ENCODE data around the gene CFD.
"Not testable (repeated sequence)": the region's sequence is repeated elsewhere in the genome, so short reads cannot be mapped to it uniquely, and the experiment has no call there.

CFD gene

DNA sequence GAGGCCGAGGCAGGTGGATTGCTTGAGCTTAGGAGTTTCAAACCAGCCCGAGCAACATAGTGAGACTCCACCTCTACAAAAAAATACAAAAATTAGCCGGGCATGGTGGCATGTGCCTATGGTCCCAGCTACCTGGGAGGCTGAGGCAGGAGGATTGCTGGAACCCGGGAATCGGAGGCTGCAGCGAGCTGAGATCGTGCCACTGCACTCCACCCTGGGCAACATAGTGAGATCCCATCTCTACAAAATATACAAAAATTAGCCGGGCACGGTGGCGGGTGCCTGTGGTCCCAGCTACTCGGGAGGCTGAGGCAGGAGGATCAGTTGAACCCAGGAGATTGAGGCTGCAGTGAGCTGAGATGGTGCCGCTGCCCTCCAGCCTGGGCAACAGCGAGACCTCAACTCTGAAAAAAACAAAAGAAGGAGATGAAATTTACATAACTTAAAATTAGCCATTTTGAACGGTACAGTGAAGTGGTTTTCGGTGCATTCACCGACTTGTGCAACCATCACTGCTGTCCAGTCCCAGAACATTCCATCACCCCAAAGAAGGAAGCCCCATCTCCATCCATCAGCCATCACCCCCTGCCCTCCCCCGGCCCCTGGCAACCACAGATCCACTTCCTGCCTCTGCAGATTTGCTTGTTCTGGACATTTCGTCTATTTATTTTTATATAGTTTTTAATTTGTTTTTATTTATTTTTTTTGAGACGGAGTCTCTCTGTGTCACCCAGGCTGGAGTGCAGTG lies 33.4 kb upstream of the CFD start:
- DNase-seq (ENCODE audit: low read depth): no peak

DNA sequence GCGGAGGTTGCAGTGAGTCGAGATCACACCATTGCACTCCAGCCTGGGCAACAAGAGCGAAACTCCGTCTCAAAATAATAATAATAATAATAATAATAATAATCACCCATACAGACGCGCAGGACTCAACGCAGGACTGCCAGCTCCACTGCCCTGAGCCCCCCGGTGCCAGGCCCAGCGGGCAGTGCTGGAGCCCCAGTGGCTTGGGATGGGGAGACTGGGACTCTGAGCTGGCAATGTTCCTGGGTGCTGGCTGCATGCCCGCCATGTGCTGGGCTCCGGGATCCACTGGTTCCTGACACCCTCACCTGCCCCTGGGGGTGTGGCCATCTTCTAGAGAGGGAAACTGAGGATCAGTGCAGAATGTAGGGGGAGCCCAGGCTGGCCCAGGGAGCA lies 32.2 kb upstream of the CFD start:
- no peak for DNase-seq (ENCODE audit: low read depth)

DNA sequence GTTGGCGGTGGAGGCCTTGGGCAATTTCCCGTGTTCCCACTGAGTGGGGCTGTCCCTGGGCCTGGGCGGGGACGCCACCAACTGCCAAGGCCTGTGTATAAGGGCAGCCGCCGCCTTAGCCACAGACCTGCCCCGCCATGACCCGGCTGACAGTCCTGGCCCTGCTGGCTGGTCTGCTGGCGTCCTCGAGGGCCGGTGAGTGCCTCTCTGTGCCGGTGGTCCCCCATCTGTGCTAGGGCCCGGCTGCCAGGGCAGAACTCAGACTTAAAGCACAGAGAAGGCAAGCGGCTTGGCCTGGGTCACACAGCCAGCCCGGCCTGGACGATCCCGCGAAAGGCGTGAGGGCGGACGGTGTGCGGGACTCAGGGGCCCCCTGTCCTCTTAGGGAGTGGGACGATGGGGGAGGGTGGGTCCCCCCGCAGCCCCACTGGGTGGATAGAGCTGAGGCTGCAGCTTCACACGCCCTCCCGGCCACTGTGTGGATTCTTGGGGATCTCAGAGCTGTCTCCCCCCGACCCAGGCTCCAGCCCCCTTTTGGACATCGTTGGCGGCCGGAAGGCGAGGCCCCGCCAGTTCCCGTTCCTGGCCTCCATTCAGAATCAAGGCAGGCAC lies 31.6 kb upstream of the CFD start, which contains the start of gene AZU1:
Gene AZU1 (plus strand): TSS at position 128 of the 612 bp plus-strand sequence. CDS start 10 bp downstream, at position 138.
- DNase-seq (ENCODE audit: low read depth): no peak

DNA sequence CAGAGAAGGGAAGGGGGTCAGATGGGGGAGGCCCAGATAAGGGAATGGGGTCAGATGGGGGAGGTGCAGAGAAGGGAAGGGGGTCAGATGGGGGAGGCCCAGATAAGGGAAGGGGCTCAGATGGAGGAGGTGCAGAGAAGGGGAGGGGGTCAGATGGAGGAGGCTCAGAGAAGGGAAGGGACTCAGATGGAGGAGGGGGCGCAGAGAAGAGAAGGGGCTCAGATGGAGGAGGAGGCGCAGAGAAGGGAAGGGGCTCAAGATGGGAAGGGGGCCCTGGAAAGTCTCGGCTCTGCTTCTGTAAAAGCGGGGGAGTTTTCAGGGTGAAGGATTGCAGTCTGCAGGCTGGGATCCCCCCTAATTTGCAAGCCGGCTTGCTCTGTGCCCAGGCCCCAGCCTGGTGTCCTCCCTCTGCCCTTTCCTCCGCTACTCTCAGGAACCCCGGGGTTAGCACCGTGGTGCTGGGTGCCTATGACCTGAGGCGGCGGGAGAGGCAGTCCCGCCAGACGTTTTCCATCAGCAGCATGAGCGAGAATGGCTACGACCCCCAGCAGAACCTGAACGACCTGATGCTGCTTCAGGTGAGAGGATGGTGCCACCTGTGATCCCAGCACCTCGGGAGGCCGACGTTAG lies 30.2 kb upstream of the CFD start:
- DNase-seq (ENCODE audit: low read depth): no peak

DNA sequence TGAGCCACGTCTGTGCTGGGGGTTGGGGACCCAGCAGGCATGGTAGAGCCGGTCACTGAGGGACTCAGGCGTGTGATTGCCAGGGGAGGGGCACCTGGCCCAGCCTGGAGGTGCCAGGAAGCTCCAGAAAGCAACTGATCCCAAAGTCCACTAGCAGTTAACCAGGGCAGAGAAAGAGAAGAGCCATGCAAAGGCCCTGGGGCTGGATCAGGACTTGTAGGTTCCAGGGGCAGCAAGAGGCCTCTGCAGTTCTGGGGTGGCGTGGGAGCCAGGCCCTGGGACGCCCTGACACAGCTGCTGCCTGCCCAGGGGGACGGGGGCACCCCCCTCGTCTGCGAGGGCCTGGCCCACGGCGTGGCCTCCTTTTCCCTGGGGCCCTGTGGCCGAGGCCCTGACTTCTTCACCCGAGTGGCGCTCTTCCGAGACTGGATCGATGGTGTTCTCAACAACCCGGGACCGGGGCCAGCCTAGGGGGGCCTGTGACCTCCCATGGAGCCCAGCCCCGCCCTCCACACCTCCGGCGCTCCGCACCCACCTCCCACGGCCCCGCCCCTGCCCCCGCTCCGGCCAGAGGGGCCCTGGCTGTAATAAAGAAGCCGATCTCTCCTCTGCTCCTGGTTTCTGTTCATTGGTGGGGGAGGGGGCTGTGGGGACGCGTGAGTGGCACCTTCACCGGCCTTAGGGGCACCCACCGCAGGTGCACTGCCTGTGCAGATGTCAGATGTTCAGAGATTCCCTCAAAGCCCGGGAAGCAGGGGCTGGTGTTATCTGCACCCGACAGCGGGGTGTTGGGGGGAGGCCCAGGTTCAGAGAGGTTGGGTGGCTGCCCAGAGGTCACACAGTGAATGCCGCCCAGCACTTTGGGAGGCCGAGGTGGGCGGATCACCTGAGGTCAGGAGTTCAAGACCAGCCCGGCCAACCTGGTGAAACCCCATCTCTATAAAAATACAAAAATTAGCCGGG lies 27.8 kb upstream of the CFD start:
- no peak for DNase-seq (ENCODE audit: low read depth)

DNA sequence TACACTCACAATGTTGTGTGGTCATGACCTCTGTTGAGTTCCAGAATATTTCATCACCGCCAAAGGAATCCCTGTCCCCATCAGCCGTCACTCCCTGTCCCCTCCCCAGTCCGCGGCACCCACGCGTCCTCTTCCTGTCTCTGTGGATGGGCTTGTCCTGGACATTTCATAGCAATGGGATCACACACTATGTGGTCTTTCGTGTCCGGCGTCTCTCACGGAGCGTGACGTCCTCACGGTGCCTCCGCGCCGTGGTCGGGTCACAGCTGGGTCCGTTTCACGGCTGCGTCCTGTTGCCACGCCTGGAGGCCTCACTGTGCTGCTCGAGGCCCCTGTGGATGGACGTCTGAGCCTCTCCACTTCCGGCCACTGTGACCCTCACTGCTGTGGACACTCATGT lies 25.2 kb upstream of the CFD start:
- DNase-seq (ENCODE audit: low read depth): no peak

DNA sequence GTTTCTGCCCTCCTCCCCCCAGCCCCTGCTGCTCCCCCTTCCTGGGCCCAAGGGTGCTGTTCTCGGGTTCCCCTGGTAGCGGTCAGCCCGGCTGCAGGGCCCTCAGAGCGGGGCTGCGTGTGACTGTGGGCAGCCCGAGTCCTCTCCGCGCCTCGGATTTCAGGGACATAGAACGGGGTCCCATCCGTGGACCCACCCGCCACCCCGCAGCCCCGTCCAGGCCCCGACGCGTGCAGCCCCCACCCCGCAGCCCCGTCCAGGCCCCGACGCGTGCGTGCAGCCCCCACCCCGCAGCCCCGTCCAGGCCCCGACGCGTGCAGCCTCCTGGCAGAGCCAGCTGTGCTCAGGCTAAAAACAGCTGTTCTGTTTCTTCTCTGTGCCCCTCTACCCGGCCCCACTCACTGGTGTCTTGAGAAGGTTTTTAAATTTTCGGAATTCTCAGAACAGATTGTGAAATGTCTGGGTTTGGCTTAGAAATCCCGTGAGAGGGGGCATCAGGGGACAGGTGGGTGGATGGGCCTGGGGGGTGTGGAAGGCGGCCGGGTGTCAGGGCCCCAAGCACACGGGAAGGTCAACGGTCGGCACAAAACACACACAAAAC lies 24.2 kb upstream of the CFD start:
- no peak for DNase-seq (ENCODE audit: low read depth)

DNA sequence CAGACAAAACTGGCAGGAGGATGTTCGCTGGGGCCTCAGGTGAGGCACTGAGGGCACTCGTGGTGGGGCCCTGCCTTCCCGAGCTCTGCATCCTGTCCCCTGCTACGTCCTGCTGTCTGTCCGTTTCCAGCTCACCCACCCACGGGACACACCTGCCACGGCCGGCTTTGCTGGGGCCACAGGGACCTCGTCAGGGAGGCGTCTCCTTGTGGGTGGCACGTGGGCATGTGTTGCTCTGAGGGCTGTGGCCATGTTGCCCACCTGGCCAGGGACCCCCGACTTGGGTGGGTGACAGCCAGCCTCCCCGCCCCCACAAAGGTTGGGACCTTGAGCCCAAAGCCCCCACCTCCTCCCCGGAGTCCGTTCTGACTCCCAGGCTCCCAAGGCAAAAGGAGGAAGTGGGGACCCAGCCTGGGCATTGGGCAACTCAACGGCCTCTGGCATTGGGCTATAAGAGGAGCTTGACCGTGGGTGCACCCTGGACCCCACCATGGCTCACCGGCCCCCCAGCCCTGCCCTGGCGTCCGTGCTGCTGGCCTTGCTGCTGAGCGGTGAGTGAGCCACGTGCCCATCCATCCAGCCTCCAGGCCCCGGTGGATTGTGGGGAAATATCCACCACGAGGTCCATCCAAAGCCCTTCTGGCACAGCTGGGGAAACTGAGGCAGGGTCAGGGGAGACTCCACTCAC lies 18.8 kb upstream of the CFD start, which contains the start of gene PRTN3:
Gene PRTN3 (plus strand): TSS at position 481 of the 688 bp plus-strand sequence. CDS start 10 bp downstream, at position 491.
- no peak for DNase-seq (ENCODE audit: low read depth)

DNA sequence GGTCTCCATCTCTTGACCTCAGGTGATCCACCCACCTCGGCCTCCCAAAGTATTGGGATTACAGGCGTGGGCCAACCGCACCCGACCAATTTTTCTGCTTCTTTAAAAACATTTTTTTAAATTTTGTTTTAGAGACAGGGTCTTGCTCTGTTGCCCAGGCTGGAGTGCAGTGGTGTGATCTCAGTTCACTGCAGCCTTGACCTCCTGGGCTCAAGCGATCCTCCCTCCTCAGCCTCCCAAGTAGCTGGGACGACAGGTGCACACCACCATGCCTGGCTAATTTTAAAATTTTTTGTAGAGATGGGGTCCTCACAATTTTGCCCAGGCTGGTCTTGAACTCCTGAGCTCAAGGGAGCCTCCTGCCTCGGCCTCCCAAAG lies 16.7 kb upstream of the CFD start:
- not testable (repeated sequence) for DNase-seq (ENCODE audit: low read depth)

DNA sequence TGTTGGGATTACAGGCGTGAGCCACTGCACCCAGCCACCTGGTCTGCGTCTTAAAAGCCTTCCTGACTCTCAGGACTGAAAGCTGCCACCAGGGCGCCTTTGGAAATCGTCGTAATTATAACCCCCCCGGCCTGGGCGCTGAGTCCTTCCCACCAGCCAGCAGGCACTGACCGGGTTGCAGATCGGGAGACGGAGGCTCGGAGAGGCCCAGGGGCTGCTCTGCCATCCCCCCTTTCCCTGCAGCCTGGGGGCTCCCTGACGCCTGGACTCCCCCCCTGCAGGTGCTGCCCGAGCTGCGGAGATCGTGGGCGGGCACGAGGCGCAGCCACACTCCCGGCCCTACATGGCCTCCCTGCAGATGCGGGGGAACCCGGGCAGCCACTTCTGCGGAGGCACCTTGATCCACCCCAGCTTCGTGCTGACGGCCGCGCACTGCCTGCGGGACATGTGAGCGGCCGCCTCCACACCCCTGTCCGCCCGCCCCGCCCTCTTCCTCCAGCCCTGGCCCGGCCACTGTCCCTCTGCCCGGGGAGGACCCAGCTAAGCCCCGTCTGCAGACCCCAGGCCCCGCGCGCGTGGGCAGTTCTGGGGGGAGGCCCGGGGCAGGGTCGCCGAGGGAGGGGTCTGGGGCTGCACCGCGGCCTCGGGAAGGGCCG lies 16.2 kb upstream of the CFD start:
- DNase-seq (ENCODE audit: low read depth): no peak

DNA sequence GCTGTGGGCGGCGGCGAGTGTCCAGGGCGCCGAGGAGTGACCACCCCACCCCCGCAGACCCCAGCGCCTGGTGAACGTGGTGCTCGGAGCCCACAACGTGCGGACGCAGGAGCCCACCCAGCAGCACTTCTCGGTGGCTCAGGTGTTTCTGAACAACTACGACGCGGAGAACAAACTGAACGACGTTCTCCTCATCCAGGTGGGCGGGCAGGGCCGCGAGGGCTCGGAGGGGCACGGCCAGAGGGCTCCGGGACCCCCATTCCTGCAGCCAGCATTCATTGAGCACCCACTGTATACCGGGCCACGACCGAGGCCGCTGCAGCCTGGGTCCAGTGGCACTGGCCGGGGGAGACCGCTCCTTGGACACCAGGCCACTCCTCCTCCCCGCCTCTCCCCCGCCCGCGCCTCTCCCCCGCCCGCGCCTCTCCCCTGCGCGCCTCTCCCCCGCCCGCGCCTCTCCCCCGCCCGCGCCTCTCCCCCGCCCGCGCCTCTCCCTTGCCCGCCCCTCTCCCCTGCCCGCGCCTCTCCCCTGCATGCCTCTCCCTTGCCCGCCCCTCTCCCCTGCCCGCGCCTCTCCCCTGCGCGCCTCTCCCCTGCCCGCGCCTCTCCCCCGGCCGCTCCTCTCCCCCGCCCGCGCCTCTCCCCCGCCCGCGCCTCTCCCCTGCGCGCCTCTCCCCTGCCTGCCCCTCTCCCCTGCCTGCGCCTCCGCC lies 15.5 kb upstream of the CFD start:
- DNase-seq (ENCODE audit: low read depth): no peak

DNA sequence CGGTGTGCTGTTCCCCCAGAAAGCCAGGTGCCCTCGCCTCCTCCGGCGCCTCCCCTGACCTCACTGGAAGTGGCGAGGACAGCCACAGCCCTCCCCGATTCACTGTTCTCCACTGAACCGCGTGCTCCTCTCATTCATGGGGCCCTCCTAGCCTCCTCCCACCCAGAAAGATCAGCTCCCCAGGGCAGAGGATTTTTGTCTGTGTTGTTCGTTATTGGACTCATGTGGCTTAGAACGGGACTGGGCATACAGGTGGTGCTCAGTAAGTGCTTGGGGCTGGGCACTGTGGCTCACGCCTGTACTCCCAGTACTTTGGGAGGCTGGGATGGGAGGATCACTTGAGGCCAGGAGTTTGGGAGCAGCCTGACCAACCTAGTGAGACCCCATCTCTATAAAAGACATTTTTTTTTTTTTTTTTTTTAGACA lies 14.9 kb upstream of the CFD start:
- no peak for DNase-seq (ENCODE audit: low read depth)

DNA sequence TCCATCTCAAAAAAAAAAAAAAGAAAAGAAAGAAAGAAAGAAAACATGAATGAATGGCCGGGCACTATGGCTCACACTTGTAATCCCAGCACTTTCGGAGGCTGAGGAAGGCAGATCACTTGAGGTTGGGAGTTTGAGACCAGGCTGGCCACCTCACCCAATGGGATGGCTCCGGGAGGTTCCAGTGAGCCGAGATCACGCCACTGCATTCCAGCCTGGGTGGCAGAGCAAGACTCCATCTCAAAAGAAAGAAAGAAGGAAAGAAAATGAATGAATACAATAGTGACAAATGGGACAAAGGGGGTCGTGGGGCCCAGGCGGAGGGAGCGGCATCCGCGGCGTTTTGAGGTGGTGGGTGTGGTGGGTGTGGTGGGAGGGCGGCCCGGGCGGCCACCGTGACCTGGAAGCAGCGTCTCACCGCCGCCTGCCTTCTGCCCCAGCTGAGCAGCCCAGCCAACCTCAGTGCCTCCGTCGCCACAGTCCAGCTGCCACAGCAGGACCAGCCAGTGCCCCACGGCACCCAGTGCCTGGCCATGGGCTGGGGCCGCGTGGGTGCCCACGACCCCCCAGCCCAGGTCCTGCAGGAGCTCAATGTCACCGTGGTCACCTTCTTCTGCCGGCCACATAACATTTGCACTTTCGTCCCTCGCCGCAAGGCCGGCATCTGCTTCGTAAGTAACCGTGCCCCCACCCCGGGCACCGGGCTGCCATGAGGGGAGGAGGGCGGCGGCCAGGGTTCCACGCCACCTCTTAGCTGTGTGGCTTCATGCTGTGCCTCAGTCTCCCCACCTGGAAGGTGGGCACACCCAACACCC lies 13.6 kb upstream of the CFD start:
- no peak for DNase-seq (ENCODE audit: low read depth)

DNA sequence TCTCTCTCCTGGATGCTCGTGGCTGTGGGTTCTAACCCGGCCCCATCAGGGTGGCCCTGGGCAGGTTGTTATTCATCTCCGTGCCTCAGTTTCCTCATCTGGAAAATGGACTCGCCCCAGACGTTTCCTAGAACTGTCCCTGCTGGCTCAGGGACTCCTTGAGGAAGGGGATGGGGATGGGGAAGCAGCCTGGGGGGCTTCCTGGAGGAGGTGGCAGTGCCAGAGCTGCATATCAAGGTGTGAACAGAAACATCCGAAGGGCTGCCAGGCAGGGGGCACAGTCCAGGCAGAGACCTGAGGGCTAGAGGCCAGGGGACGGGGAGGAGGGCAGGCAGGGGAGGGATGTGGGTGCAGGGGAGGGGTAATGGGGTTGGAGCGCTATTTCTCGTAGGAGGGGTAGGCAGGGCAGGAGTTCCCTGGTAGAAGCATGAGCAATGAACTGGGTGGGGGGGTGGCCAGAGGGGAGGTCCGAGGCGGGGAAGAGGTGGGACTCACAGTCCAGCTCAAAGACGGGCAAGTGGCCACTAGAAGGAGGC lies 11.0 kb upstream of the CFD start:
- DNase-seq (ENCODE audit: low read depth): no peak

DNA sequence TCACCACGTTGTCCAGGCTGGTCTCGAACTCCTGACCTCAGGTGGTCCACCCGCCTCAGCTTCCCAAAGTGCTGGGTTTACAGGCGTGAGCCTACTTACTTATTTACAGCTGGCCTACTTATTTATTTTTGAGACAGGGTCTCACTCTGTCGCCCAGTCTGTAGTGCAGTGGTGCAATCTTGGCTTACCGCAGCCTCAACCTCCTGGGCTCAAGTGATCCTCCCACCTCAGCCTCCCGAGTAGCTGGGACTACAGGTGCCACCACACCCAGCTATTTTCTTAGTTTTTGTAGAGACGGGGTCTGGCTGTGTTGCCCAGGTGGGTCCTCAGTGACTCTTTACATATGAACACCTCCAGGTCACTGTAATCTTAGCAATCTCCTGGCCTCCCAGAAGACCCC lies 10.3 kb upstream of the CFD start:
- DNase-seq (ENCODE audit: low read depth): not testable (repeated sequence)

DNA sequence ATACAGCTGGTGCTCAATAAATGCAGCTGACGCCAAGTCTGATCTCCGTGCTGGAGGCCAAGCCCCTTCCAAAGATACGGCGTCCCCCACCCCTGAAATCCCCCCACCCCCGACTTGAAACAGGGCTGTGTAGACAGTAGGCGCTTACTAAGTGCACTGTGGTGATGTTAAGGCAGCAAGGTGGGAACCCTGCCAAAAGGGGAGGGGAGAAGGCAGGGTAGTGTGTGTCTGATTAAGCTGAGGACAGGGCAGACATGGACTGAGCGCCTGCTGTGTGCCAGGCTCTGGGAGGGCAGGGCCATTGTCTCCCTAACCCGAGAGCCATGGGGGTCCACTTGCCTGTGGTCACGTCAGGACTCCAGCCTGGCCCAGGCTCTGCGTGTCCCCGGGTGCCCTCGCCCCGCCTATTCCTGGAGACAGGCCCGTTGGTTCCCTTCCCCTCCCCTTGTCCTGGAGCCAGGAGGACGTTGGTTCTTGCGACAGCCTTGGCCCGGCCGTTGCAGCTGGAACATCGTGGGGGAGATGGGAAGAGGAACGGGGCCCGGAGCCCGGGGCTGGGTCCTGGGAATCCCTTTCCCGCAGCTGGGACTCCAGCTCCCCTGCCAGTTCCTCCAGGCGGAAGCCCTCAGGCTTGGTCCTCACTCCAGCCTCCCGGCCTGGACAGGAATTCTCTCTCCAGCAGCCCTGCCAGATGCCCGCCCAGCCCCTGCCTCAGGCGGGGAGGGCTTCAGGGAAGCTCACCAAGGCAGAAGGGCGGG lies 9.1 kb upstream of the CFD start:
- DNase-seq (ENCODE audit: low read depth): no peak

DNA sequence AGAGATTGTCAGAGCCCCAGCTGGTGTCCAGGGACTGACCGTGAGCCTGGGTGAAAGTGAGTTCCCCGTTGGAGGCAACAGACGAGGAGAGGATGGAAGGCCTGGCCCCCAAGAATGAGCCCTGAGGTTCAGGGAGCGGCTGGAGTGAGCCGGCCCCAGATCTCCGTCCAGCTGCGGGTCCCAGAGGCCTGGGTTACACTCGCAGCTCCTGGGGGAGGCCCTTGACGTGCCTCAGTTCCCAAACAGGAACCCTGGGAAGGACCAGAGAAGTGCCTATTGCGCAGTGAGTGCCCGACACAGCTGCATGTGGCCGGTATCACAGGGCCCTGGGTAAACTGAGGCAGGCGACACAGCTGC lies 8.5 kb upstream of the CFD start:
- no peak for DNase-seq (ENCODE audit: low read depth)

All from activated T-helper 9 cell treated with anti-CD3 and anti-CD28 coated beads, Interleukin-2, amount 50 U/mL, for 16 hours (primary cell).